Gastrocnemius medialis (tissue), 4 donors: ENCODE data around the gene ZKSCAN2. TPM values are rescaled to one million over a fixed set of nuclear protein-coding genes. Genes with fewer than 3 reads are reported as not detected.

ENCODE experiments used
- ATAC-seq, 2 donors: fragments of 150-250 bp; one replicate each; pipeline ENCODE4 v1.9.1; 2016
- DNase-seq, 2 donors: peaks; one replicate each; pipeline ENCODE4 v3.0.0-alpha.2; 2019
- H3K27ac ChIP-seq, 4 donors: fragments of 200-600 bp; sonication (generic); 1 replicate in 1 of 4; 2 replicates in 3 of 4; pipeline ENCODE4 v1.5.1; 2016 to 2018; ENCODE audit warnings: mild to moderate bottlenecking in 2 of 4, moderate library complexity in 1 of 4
- H3K27me3 ChIP-seq, 3 donors: fragments of 200-600 bp; sonication (generic) in 2 of 3; 1 replicate in 1 of 3; 2 replicates in 2 of 3; pipeline versions ENCODE4 v1.5.1 to v1.6.0; 2016 to 2019; ENCODE audit warnings: mild to moderate bottlenecking in 1 of 3, moderate library complexity in 1 of 3
- H3K36me3 ChIP-seq, 2 donors: fragments of 200-600 bp; sonication (generic) in 1 of 2; one replicate each; pipeline ENCODE4 v1.5.1; 2017 to 2018
- H3K4me1 ChIP-seq, 2 donors: fragments of 200-600 bp; sonication (generic) in 1 of 2; one replicate each; pipeline ENCODE4 v1.5.1; 2016 to 2017; ENCODE audit warnings: mild to moderate bottlenecking in 2 of 2
- H3K4me3 ChIP-seq, 4 donors: fragments of 200-600 bp; sonication (generic) in 3 of 4; 1 replicate in 1 of 4; 2 replicates in 3 of 4; pipeline ENCODE4 v1.5.1; 2016 to 2019; ENCODE audit warnings: mild to moderate bottlenecking in 2 of 4
- H3K9me3 ChIP-seq, 3 donors: fragments of 200-600 bp; sonication (generic) in 2 of 3; 1 replicate in 1 of 3; 2 replicates in 2 of 3; pipeline ENCODE4 v1.5.1; 2016 to 2019
- POLR2A ChIP-seq, 2 donors: fragments of 450-650 bp; IDR thresholded peaks; one replicate each; pipeline ENCODE4 v1.6.1; 2017; ENCODE audit warnings: antibody characterized with exemption in 2 of 2, mild to moderate bottlenecking in 2 of 2, moderate library complexity in 2 of 2
- in situ Hi-C, 4 donors: fragments of 200-750 bp; cut with MboI; loops; one replicate each; pipeline versions ENCODE4 v1.15.0 to v1.8.0; 2017; ENCODE audit warnings: low sequenced_read_pairs in 4 of 4
- intact Hi-C: fragments of 100-400 bp; cut with DNase I; formaldehyde crosslinking; loops from one replicate; pipeline ENCODE4 v1.15.1; 2023; ENCODE audit warnings: low total_unique reads
- total RNA-seq, 4 donors: library from RNA; depleted of rRNA; stranded (reverse); fragments of >200 nt; gene quantifications; one replicate each; pipeline versions ENCODE4 v1.1.0 to v1.2.3, GENCODE V29; 2016
- TF ChIP-seq, protein P1 (sequence below), 5 experiments: fragments of 450-650 bp in 3 of 5; fragments of 200-600 bp in 2 of 5; sonication (generic) in 2 of 5; IDR thresholded peaks in 4 of 5; conservative IDR thresholded peaks in 1 of 5; 1 replicate in 4 of 5; 2 replicates in 1 of 5; pipeline ENCODE4 v1.5.1; 2016 to 2019; ENCODE audit warnings: antibody characterized with exemption in 5 of 5, mild to moderate bottlenecking in 3 of 5, moderate library complexity in 3 of 5

ZKSCAN2 gene
- total RNA-seq, 4 donors from 2014 or later = 2.9 to 6.9 (median 5.2) TPM

DNA sequence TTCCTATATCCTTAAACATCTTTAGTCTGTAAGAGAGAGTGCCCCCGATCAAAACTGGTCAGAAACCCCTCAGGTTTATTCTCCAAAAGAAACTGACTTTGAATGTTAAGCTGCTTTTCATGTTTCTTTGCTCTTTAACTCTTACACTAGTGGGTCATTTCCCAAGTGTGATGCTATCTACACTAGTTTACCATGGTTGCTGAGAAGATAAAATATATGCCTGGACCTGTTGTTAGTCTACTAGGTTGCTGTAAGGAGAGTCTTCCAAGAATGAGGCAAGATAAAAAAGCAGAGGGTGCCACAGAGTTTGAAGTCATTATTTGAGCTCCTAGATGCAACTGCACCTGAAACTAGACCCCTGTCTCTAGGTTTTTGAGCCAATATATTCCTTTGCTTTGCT is 12.2 kb upstream of the ZKSCAN2 start:
- no peaks in the 10 kb centered on the region for H3K4me1 ChIP-seq
- no peak for TF ChIP-seq POLR2A (IDR thresholded peaks at IDR 0.05)
- TF ChIP-seq, protein P1, sequence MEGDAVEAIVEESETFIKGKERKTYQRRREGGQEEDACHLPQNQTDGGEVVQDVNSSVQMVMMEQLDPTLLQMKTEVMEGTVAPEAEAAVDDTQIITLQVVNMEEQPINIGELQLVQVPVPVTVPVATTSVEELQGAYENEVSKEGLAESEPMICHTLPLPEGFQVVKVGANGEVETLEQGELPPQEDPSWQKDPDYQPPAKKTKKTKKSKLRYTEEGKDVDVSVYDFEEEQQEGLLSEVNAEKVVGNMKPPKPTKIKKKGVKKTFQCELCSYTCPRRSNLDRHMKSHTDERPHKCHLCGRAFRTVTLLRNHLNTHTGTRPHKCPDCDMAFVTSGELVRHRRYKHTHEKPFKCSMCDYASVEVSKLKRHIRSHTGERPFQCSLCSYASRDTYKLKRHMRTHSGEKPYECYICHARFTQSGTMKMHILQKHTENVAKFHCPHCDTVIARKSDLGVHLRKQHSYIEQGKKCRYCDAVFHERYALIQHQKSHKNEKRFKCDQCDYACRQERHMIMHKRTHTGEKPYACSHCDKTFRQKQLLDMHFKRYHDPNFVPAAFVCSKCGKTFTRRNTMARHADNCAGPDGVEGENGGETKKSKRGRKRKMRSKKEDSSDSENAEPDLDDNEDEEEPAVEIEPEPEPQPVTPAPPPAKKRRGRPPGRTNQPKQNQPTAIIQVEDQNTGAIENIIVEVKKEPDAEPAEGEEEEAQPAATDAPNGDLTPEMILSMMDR (IDR thresholded peaks at IDR 0.05 in 4 of 5, conservative IDR thresholded peaks at IDR 0.05 in 1 of 5) = no peak
- DNase-seq (no peak), ATAC-seq (no peak)
- H3K27ac ChIP-seq = no peak overlapping the region
- no peaks in the 10 kb centered on the region for H3K9me3 ChIP-seq
- in situ Hi-C loops = loop anchor here in 2 of 4 donors (25.0 kb wide), 1 partner anchor 733 kb away; the partner anchor contains the start of gene RBBP6 (in 2 of the 2)
- H3K27me3 ChIP-seq = no peaks in the 10 kb centered on the region
- no peak overlapping the region for H3K4me3 ChIP-seq
- intact Hi-C loops = no loop called here
- no peaks in the 10 kb centered on the region for H3K36me3 ChIP-seq

DNA sequence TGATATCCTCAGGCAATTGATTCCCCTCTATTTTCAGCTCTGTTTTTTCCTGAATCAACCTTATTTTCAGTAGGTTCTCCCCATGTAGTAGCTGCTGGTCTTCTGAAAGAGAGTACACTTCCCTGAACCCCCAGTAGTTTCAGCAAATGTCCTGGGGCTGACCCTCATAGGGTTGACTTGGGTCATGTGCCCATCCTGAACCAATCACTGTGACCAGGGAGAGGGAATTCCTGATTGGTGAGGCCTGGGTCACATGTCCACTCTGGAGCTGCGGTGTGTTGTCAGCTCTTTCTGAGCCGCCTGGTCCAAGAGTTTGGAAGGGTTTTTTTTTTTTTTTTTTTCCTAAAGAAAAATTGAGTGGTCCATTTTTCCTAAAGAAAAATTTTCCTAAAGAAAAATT is 8.3 kb upstream of the ZKSCAN2 start:
- no peak for ATAC-seq
- Histone ChIP-seq H3K9me3 (no peaks in the 10 kb centered on the region), H3K27ac (no peak overlapping the region), H3K4me1 (no peaks in the 10 kb centered on the region), H3K36me3 (peaks cover 0 to 4% of the 10 kb centered on the region in 2 donors), H3K27me3 (no peaks in the 10 kb centered on the region), H3K4me3 (no peak overlapping the region)
- no peak for DNase-seq
- TF ChIP-seq, protein P1 (IDR thresholded peaks at IDR 0.05 in 4 of 5, conservative IDR thresholded peaks at IDR 0.05 in 1 of 5) = no peak
- TF ChIP-seq POLR2A (IDR thresholded peaks at IDR 0.05) = no peak
- in situ Hi-C loops (loop anchor here in 2 of 4 donors (25.0 kb wide), 1 partner anchor 729 kb away; the partner anchor contains the start of gene RBBP6 (in 2 of the 2)), intact Hi-C loops (no loop called here)

DNA sequence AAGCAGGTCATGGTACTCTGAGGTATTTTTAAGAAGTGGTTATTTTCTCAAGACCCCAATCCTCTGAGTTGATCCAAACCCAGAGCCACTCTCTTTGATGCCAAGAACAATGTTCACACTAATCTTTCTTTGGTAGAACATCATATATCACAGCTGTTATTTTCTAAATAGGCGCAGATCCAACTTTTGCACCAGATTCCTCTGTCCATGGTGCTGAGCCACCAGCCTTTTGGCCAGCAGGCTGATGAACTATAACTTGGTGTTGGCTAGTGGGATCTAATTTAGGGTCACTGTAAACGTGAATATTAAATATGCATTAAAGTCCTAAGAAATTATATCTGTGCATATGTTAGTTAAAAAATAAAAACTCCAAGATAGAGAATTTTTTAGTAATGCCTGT is 7.0 kb upstream of the ZKSCAN2 start:
- no peak overlapping the region for H3K4me3 ChIP-seq
- in situ Hi-C loops (loop anchor here in 2 of 4 donors (25.0 kb wide), 1 partner anchor 727 kb away; the partner anchor contains the start of gene RBBP6 (in 2 of the 2)), intact Hi-C loops (no loop called here)
- peaks cover 0 to 4% of the 10 kb centered on the region in 2 donors for H3K36me3 ChIP-seq
- ATAC-seq (no peak), DNase-seq (no peak)
- H3K27me3 ChIP-seq = no peaks in the 10 kb centered on the region
- no peaks in the 10 kb centered on the region for H3K9me3 ChIP-seq
- H3K27ac ChIP-seq = no peak overlapping the region
- H3K4me1 ChIP-seq = peaks cover 7 to 13% of the 10 kb centered on the region in 2 donors
- TF ChIP-seq, protein P1 (IDR thresholded peaks at IDR 0.05 in 4 of 5, conservative IDR thresholded peaks at IDR 0.05 in 1 of 5) = no peak
- no peak for TF ChIP-seq POLR2A (IDR thresholded peaks at IDR 0.05)

DNA sequence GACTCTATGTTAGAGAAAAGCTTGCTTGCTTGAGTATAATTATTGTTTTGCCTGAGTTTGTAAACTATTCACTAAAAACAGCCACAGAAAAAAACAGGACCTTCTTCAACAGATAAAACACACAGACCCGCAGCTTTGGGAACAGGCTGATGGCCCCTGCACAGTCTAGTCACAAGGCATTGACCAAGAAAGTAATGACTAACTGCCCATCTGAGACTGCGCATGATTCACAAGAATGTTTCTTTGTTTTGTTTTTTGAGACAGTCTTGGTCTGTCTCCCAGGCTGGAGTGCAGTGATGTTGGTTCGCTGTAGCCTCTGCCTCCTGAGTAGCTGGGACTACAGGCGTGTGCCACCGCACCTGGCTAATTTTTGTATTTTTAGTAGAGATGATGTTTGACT is 2.8 kb upstream of the ZKSCAN2 start:
- peak overlapping the region; percentile 90 to 99 (median 98) for H3K27ac ChIP-seq
- intact Hi-C loops (no loop called here), in situ Hi-C loops (loop anchor here in 2 of 4 donors (25.0 kb wide), 1 partner anchor 723 kb away; the partner anchor contains the start of gene RBBP6 (in 2 of the 2))
- H3K4me3 ChIP-seq = no peak overlapping the region
- ATAC-seq = no peak
- H3K27me3 ChIP-seq = no peaks in the 10 kb centered on the region
- H3K4me1 ChIP-seq = peaks cover 35 to 45% of the 10 kb centered on the region in 2 donors
- DNase-seq = no peak
- TF ChIP-seq POLR2A (IDR thresholded peaks at IDR 0.05) = no peak
- TF ChIP-seq, protein P1 (IDR thresholded peaks at IDR 0.05 in 4 of 5, conservative IDR thresholded peaks at IDR 0.05 in 1 of 5) = no peak
- peaks cover 0 to 4% of the 10 kb centered on the region in 2 donors for H3K36me3 ChIP-seq
- no peaks in the 10 kb centered on the region for H3K9me3 ChIP-seq
